Muscle layer of duodenum (tissue), 2 donors: Measurements from ENCODE around the gene CLSTN2.

Experiments used
- H3K27ac ChIP-seq: one replicate; pipeline ENCODE4 v1.7.0; 2013; ENCODE audit warnings: mild to moderate bottlenecking, low read length
- H3K27me3 ChIP-seq: one replicate; pipeline ENCODE4 v1.7.0; 2013; ENCODE audit warnings: low read depth, mild to moderate bottlenecking, control low read depth, low read length
- H3K36me3 ChIP-seq, 2 donors: one replicate each; pipeline ENCODE4 v1.7.0; 2013; ENCODE audit warnings: low read length in 2 of 2, control low read depth in 1 of 2, mild to moderate bottlenecking in 1 of 2; ENCODE audit not compliant: insufficient read depth in 2 of 2, control insufficient read depth in 1 of 2
- H3K4me1 ChIP-seq, 2 donors: one replicate each; pipeline ENCODE4 v1.7.0; 2013; ENCODE audit warnings: low read length in 2 of 2, mild to moderate bottlenecking in 2 of 2, control low read depth in 1 of 2, moderate library complexity in 1 of 2; ENCODE audit not compliant: insufficient read depth in 2 of 2, control insufficient read depth in 1 of 2
- H3K4me3 ChIP-seq, 2 donors: one replicate each; pipeline ENCODE4 v1.7.0; 2013; ENCODE audit warnings: low read length in 2 of 2, low read depth in 1 of 2, mild to moderate bottlenecking in 1 of 2
- H3K9me3 ChIP-seq, 2 donors: one replicate each; pipeline ENCODE4 v1.7.0; 2013; ENCODE audit warnings: low read length in 2 of 2, control low read depth in 1 of 2, mild to moderate bottlenecking in 1 of 2; ENCODE audit not compliant: control insufficient read depth in 1 of 2
- donor health status: healthy.

CLSTN2 gene

DNA sequence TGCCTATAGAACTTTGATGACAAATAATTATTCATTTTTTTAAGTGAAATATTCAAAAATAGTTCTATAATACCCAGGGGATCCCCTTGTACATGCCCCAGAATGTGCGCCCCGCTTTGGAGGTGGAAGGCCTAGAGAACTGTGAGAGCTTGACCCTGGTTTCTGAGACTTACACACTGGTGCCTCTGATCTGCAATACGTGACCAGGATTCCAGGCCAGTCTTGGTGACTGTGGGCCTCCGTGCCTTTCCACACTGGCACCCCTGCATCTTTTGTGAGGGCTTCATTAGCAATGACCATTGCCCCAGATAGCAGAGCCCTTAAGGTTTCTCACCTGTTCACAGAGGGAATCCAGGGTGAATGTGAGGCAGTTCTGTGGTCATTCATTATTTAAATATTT is 44.0 kb downstream of the CLSTN2 start:
- Histone ChIP-seq H3K27me3 (no peaks in the 10 kb centered on the region), H3K27ac (no peak overlapping the region), H3K4me1 (no peaks in the 10 kb centered on the region), H3K36me3 (no peaks in the 10 kb centered on the region), H3K4me3 (no peak overlapping the region), H3K9me3 (no peaks in the 10 kb centered on the region)

- Histone ChIP-seq H3K9me3 (no peaks in the 10 kb centered on the region), H3K27ac (no peak overlapping the region), H3K36me3 (no peaks in the 10 kb centered on the region), H3K4me1 (no peaks in the 10 kb centered on the region), H3K27me3 (no peaks in the 10 kb centered on the region), H3K4me3 (no peak overlapping the region)
Observed at GRCh38 chr3:139979991-139980390, 45.0 kb downstream of the CLSTN2 start.

GRCh38 chr3:139982404-139982803 is 47.4 kb downstream of the CLSTN2 start:
- Histone ChIP-seq H3K27ac (no peak overlapping the region), H3K4me1 (no peaks in the 10 kb centered on the region), H3K4me3 (no peak overlapping the region), H3K27me3 (no peaks in the 10 kb centered on the region), H3K9me3 (no peaks in the 10 kb centered on the region), H3K36me3 (no peaks in the 10 kb centered on the region)

GRCh38 chr3:139985576-139985975 is 50.6 kb downstream of the CLSTN2 start:
- Histone ChIP-seq H3K36me3 (no peaks in the 10 kb centered on the region), H3K27me3 (no peaks in the 10 kb centered on the region), H3K4me3 (no peak overlapping the region), H3K4me1 (no peaks in the 10 kb centered on the region), H3K27ac (no peak overlapping the region), H3K9me3 (no peaks in the 10 kb centered on the region)

- no peaks in the 10 kb centered on the region for H3K4me1 ChIP-seq
- no peaks in the 10 kb centered on the region for H3K27me3 ChIP-seq
- no peaks in the 10 kb centered on the region for H3K36me3 ChIP-seq
- no peak overlapping the region for H3K27ac ChIP-seq
- H3K9me3 ChIP-seq: no peaks in the 10 kb centered on the region
- no peak overlapping the region for H3K4me3 ChIP-seq
Observed at GRCh38 chr3:139987908-139988307, 52.9 kb downstream of the CLSTN2 start.

DNA sequence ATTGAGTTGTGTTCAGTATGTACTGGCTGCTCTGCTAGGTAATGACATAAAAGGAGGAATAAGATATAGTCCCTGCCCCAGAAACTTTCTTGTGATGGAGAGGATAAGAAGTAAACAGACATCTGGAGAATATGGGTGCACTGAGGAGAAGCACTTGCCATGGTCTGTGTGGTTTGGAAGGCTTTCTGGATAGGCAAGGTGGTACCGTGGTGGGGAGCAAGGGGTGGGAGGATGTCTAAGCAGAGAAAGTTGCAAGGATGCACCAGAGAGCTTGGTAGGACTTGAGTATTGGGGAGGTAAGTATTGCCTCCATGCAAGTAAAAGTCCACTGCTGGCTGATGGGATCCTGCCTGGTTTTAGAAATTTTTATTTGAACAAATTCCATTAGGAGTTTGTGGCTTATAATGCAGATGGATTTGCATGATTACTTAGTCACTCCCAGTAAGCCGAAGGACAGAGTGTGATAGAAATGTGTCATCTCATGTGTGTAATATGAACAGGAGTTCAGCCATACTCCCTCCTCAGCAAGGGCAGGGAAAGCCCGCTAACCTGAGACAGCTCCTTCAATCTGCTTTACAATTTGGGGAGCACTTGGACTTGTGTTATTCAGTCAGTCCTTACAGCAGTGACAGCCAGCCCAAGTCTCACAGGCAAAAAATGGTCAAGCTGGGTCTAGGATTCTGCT is 53.6 kb downstream of the CLSTN2 start:
- Histone ChIP-seq H3K4me3 (no peak overlapping the region), H3K36me3 (no peaks in the 10 kb centered on the region), H3K4me1 (no peaks in the 10 kb centered on the region), H3K27me3 (no peaks in the 10 kb centered on the region), H3K9me3 (no peaks in the 10 kb centered on the region), H3K27ac (no peak overlapping the region)

DNA sequence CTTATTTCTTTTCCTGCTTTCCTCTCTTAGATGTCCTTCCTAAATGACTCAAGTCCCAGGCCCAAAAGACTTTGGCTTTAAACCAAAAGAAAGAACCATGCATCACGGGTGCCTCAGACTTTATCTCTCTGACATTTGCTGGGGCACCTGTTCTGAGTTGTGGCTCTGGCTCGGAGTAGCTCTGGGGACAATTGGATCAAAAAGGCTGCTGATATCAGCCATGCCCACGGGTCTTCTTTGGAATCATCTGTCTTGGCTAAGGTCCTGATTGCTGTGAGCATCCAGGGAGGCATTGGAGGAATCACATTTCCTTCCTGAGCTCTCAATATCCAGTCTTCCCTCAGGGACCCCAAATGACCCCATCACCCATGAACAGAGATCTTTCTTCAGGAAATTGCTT is 59.9 kb downstream of the CLSTN2 start:
- Histone ChIP-seq H3K36me3 (no peaks in the 10 kb centered on the region), H3K27ac (no peak overlapping the region)

GRCh38 chr3:140004271-140004670 is 69.3 kb downstream of the CLSTN2 start:
- Histone ChIP-seq H3K27ac (no peak overlapping the region), H3K27me3 (no peaks in the 10 kb centered on the region), H3K4me1 (no peaks in the 10 kb centered on the region), H3K4me3 (no peak overlapping the region), H3K36me3 (no peaks in the 10 kb centered on the region), H3K9me3 (no peaks in the 10 kb centered on the region)

More for the DNA sequence above, 59.9 kb downstream of the CLSTN2 start:
- no peak overlapping the region for H3K4me3 ChIP-seq
- no peaks in the 10 kb centered on the region for H3K9me3 ChIP-seq
- H3K27me3 ChIP-seq: no peaks in the 10 kb centered on the region
- H3K4me1 ChIP-seq: no peaks in the 10 kb centered on the region

GRCh38 chr3:140006331-140006730 is 71.3 kb downstream of the CLSTN2 start:
- Histone ChIP-seq H3K4me1 (no peaks in the 10 kb centered on the region), H3K27me3 (no peaks in the 10 kb centered on the region), H3K27ac (no peak overlapping the region), H3K9me3 (no peaks in the 10 kb centered on the region), H3K36me3 (no peaks in the 10 kb centered on the region), H3K4me3 (no peak overlapping the region)

DNA sequence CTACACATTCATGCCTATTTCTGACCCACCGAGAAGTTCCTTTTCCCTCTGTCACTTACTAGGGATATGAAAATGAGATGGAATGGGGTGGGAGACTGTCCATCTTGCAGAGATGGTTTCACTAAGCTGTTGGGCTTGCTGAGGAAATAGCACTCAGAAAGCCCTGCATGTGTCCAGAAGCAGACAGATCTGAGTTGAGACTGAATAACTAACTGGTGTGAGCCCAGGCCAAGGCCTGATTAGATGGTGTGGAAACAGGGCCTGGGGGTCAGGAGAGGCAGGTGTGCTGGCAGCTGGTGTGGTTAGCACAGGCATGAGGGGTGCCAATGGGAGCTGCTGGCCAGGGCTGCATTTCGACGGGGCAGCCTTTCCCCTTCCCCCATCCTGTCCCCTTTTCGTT is 72.1 kb downstream of the CLSTN2 start:
- Histone ChIP-seq H3K36me3 (no peaks in the 10 kb centered on the region), H3K27me3 (no peaks in the 10 kb centered on the region), H3K4me3 (no peak overlapping the region), H3K4me1 (no peaks in the 10 kb centered on the region), H3K27ac (no peak overlapping the region), H3K9me3 (no peaks in the 10 kb centered on the region)

- Histone ChIP-seq H3K9me3 (no peaks in the 10 kb centered on the region), H3K27ac (no peak overlapping the region), H3K4me1 (no peaks in the 10 kb centered on the region), H3K27me3 (no peaks in the 10 kb centered on the region), H3K36me3 (no peaks in the 10 kb centered on the region), H3K4me3 (no peak overlapping the region)
Observed at GRCh38 chr3:140007911-140008869, 73.2 kb downstream of the CLSTN2 start.
